ENCODE data around the gene EYS. TPM values are rescaled to one million over a fixed set of nuclear protein-coding genes. Genes with fewer than 3 reads are reported as not detected.

EYS gene
- total and polyA plus RNA-seq, 2 experiments from 2014 or later = under 0.01 to 0.15 TPM

DNA sequence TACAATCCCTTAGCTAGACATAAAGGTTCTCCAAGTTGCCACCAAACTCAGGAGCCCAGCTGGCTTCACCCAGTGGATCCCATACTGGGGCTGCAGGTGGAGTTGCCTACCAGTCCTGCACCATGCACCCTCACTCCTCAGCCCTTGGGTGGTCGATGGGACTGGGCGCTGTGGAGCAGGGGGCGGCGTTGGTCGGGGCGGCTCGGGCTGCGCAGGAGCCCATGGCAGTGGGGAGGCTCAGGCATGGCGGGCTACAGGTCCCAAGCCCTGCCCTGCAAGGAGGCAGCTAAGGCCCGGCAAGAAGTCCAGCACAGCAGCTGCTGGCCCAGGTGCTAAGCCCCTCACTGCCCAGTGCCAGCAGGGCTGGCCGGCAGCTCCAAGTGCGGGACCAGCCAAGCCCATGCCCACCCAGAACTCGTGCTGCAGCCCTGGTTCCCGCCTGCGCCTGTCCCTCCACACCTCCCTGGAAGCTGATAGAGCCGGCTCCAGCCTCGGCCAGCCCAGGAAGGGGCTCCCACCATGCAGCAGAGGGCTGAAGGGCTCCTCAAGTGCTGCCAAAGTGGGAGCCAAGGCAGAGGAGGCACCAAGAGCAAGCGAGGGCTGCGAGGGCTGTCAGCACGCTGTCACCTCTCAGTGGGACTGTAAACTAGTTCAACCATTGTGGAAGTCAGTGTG is 1159.3 kb downstream of the EYS start:
- no peaks in the 10 kb centered on the region for H3K4me1 ChIP-seq (ENCODE audit: low read depth)
- H3K27ac ChIP-seq = no peak overlapping the region
- no peaks in the 10 kb centered on the region for H3K27me3 ChIP-seq
- no peaks in the 10 kb centered on the region for H3K9me3 ChIP-seq (ENCODE audit: low read depth)
- TF ChIP-seq CTCF (IDR thresholded peaks at IDR 0.05; ENCODE audit: low read depth, low read length) = no peak
- H3K36me3 ChIP-seq = no peaks in the 10 kb centered on the region
- no peak overlapping the region for H3K4me3 ChIP-seq
- no peak for DNase-seq (ENCODE audit: low read depth in 1 of 2, low spot score in 1 of 2)

GRCh38 chr6:64539917-64540316 is 1167.1 kb downstream of the EYS start:
- no peak for DNase-seq (ENCODE audit: low read depth in 1 of 2, low spot score in 1 of 2)
- Histone ChIP-seq H3K36me3 (no peaks in the 10 kb centered on the region), H3K27ac (no peak overlapping the region), H3K9me3 (ENCODE audit: low read depth) (no peaks in the 10 kb centered on the region), H3K4me1 (ENCODE audit: low read depth) (peaks cover 5% of the 10 kb centered on the region), H3K27me3 (no peaks in the 10 kb centered on the region), H3K4me3 (no peak overlapping the region)
- no peak for TF ChIP-seq CTCF (IDR thresholded peaks at IDR 0.05; ENCODE audit: low read depth, low read length)

- no peak overlapping the region for H3K27ac ChIP-seq
- no peak for DNase-seq (ENCODE audit: low read depth in 1 of 2, low spot score in 1 of 2)
- no peaks in the 10 kb centered on the region for H3K36me3 ChIP-seq
- H3K9me3 ChIP-seq (ENCODE audit: low read depth) = no peaks in the 10 kb centered on the region
- no peak for TF ChIP-seq CTCF (IDR thresholded peaks at IDR 0.05; ENCODE audit: low read depth, low read length)
- peaks cover 5% of the 10 kb centered on the region for H3K4me1 ChIP-seq (ENCODE audit: low read depth)
- no peaks in the 10 kb centered on the region for H3K27me3 ChIP-seq
- H3K4me3 ChIP-seq = no peak overlapping the region
Measured at GRCh38 chr6:64538722-64539121, 1168.3 kb downstream of the EYS start.

DNA sequence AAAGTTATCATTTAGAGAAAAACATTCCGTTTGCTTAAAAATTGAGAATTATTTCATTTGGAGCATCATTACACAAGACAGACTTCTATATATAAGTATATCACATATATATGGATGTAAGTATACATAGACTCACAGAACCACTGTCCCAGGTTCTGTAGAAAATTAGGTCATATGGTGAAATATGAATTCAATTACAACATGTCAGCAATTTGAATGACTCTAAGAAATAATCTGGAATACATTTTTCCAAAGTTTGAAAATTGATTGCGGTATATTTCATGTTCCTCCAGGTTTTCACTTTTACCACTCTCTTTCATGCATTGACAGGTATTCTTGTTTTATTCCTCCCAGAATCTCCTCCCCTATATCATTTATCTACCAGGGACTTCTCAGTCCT is 1179.1 kb downstream of the EYS start:
- DNase-seq (ENCODE audit: low read depth in 1 of 2, low spot score in 1 of 2) = no peak

DNA sequence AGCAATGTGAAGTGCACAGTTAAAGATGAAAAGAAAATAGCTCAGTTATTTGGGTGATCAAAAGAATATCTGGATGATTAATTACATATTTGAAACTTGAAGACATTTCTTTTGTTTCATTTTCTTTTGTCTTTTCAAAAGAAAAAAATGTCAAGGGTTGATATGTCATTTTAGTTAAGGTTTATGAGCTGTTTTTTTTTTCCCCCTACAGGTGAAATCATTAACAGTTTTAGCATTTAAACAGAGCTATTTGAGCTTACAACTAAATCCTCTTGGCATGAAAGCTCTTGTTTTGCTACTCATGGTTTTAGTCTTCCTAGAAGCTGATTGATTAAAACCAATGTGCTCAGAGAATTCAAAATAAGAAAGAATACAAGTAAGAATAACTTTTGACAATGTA is 1184.2 kb downstream of the EYS start:
- no peak overlapping the region for H3K4me3 ChIP-seq
- no peaks in the 10 kb centered on the region for H3K27me3 ChIP-seq
- H3K36me3 ChIP-seq = no peaks in the 10 kb centered on the region
- no peaks in the 10 kb centered on the region for H3K4me1 ChIP-seq (ENCODE audit: low read depth)
- no peak for DNase-seq (ENCODE audit: low read depth in 1 of 2, low spot score in 1 of 2)
- H3K9me3 ChIP-seq (ENCODE audit: low read depth) = no peaks in the 10 kb centered on the region
- TF ChIP-seq CTCF (IDR thresholded peaks at IDR 0.05; ENCODE audit: low read depth, low read length) = no peak
- H3K27ac ChIP-seq = no peak overlapping the region

More for the DNA sequence above, 1179.1 kb downstream of the EYS start:
- Histone ChIP-seq H3K9me3 (ENCODE audit: low read depth) (no peaks in the 10 kb centered on the region), H3K4me1 (ENCODE audit: low read depth) (no peaks in the 10 kb centered on the region), H3K27me3 (no peaks in the 10 kb centered on the region), H3K27ac (no peak overlapping the region), H3K36me3 (no peaks in the 10 kb centered on the region), H3K4me3 (no peak overlapping the region)
- TF ChIP-seq CTCF (IDR thresholded peaks at IDR 0.05; ENCODE audit: low read depth, low read length) = no peak

Measured in cardiac muscle cell (in vitro differentiated cells and primary cell).